BE2C (cell line): Measurements from ENCODE around the gene STXBP5.
A peak's percentile ranks its signal among the peaks of the same experiment; 100 is the strongest.

Experiments
- DNase-seq: peaks from one replicate; pipeline ENCODE4 v3.0.0-alpha.2; 2020
- H3K27me3 ChIP-seq: fragments of 250-450 bp; sonication (Bioruptor Pico); 2 replicates; pipeline ENCODE4 v1.5.1; 2020; ENCODE audit warnings: mild to moderate bottlenecking
- H3K36me3 ChIP-seq: fragments of 250-450 bp; sonication (Bioruptor Pico); 2 replicates; pipeline ENCODE4 v1.5.1; 2020; ENCODE audit warnings: mild to moderate bottlenecking
- H3K4me1 ChIP-seq: fragments of 250-450 bp; sonication (Bioruptor Pico); 2 replicates; pipeline ENCODE4 v1.5.1; 2020
- H3K4me3 ChIP-seq: 2 replicates; pipeline ENCODE4 v1.5.1; 2011; ENCODE audit warnings: low read depth, low read length
- H3K9me3 ChIP-seq: fragments of 250-450 bp; sonication (Bioruptor Pico); 2 replicates; pipeline ENCODE4 v1.5.1; 2020
- CTCF ChIP-seq: IDR thresholded peaks from 2 replicates; pipeline ENCODE4 v1.5.1; 2012; ENCODE audit warnings: mild to moderate bottlenecking, low read depth, low read length

Gene STXBP5

GRCh38 chr6:147166360-147166944, 37.8 kb upstream of the STXBP5 start:
- Histone ChIP-seq H3K27me3 (no peaks in the 10 kb centered on the region), H3K9me3 (no peaks in the 10 kb centered on the region), H3K4me3 (no peak overlapping the region), H3K36me3 (no peaks in the 10 kb centered on the region), H3K4me1 (peaks cover 20% of the 10 kb centered on the region)
- no peak for TF ChIP-seq CTCF
- peak; percentile 83 for DNase-seq

- DNase-seq: no peak
- H3K4me3 ChIP-seq: no peak overlapping the region
- TF ChIP-seq CTCF: no peak
- no peaks in the 10 kb centered on the region for H3K36me3 ChIP-seq
- no peaks in the 10 kb centered on the region for H3K9me3 ChIP-seq
- peaks cover 18% of the 10 kb centered on the region for H3K4me1 ChIP-seq
- H3K27me3 ChIP-seq: no peaks in the 10 kb centered on the region
These were observed 37.2 kb upstream of the STXBP5 start for GRCh38 chr6:147166992-147167391.

GRCh38 chr6:147167576-147168461, 36.4 kb upstream of the STXBP5 start:
- Histone ChIP-seq H3K9me3 (no peaks in the 10 kb centered on the region), H3K36me3 (no peaks in the 10 kb centered on the region), H3K4me1 (peaks cover 20% of the 10 kb centered on the region), H3K4me3 (no peak overlapping the region), H3K27me3 (no peaks in the 10 kb centered on the region)
- DNase-seq: no peak
- TF ChIP-seq CTCF: no peak

GRCh38 chr6:147169529-147169928, 34.7 kb upstream of the STXBP5 start:
- no peaks in the 10 kb centered on the region for H3K36me3 ChIP-seq
- no peak overlapping the region for H3K4me3 ChIP-seq
- H3K27me3 ChIP-seq: no peaks in the 10 kb centered on the region
- no peak for TF ChIP-seq CTCF
- no peak for DNase-seq
- H3K4me1 ChIP-seq: peaks cover 30% of the 10 kb centered on the region
- H3K9me3 ChIP-seq: no peaks in the 10 kb centered on the region

GRCh38 chr6:147170269-147170668, 33.9 kb upstream of the STXBP5 start:
- Histone ChIP-seq H3K27me3 (no peaks in the 10 kb centered on the region), H3K4me1 (peaks cover 30% of the 10 kb centered on the region), H3K4me3 (no peak overlapping the region), H3K36me3 (no peaks in the 10 kb centered on the region), H3K9me3 (no peaks in the 10 kb centered on the region)
- DNase-seq: no peak
- TF ChIP-seq CTCF: no peak

GRCh38 chr6:147173140-147173539, 31.1 kb upstream of the STXBP5 start:
- peaks cover 13% of the 10 kb centered on the region for H3K4me1 ChIP-seq
- no peak overlapping the region for H3K4me3 ChIP-seq
- H3K9me3 ChIP-seq: no peaks in the 10 kb centered on the region
- no peak for DNase-seq
- no peaks in the 10 kb centered on the region for H3K36me3 ChIP-seq
- no peak for TF ChIP-seq CTCF
- H3K27me3 ChIP-seq: no peaks in the 10 kb centered on the region
